WI38 (cell line): ENCODE measurements around the gene ALG2.

ENCODE experiments used
- H3K4me3 ChIP-seq: 2 replicates; pipeline ENCODE4 v1.5.1; 2011; ENCODE audit warnings: low read depth, mild to moderate bottlenecking, control low read depth, low read length
- TF ChIP-seq, protein P1 (sequence below): IDR thresholded peaks from 2 replicates; pipeline ENCODE4 v1.5.1; 2012; ENCODE audit warnings: low read depth, mild to moderate bottlenecking, control low read depth, low read length

The ALG2 gene

DNA sequence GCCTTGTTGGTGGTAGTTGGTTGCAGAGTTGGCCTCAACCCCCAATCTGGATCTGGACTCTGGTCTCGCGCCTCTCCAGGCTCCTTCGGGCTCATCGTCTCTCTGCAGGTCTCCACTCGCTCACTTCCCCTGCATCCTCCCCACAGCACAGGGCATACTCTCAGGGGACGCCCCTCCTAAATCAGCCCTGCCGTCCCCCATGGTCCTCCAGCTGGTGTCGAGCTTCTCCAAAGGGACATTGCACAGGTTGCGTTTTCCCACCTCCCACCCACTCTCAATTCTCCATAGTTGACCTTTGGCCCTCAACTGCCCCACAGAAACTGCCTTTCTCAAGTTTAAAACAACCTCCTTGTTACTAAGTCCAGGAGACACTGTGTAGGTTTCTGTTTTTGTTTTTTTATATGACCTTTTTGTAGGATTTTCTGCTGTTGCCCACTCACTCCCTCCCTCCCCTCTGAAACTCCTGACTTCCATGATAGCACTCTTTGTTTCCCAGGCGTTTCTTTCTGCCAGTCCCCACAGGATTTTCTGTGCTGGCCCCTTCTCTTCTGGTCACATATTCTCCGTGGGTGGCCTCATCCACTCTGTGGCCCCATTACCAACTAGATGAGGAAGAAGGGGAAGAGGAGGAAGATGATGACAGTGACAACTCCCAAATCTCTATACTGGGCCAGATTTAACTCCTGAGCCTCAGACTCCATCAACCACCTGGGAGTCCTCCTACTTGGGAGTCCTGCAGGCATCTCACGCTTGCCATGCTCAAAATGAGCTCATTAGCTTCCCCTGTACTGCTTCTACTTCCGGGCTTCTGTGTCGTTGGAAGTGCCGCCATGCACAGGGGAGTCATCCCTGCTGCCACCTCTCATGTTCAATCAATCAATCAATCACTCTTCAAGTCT is 50.3 kb downstream of the ALG2 start:
- H3K4me3 ChIP-seq: no peak overlapping the region

DNA sequence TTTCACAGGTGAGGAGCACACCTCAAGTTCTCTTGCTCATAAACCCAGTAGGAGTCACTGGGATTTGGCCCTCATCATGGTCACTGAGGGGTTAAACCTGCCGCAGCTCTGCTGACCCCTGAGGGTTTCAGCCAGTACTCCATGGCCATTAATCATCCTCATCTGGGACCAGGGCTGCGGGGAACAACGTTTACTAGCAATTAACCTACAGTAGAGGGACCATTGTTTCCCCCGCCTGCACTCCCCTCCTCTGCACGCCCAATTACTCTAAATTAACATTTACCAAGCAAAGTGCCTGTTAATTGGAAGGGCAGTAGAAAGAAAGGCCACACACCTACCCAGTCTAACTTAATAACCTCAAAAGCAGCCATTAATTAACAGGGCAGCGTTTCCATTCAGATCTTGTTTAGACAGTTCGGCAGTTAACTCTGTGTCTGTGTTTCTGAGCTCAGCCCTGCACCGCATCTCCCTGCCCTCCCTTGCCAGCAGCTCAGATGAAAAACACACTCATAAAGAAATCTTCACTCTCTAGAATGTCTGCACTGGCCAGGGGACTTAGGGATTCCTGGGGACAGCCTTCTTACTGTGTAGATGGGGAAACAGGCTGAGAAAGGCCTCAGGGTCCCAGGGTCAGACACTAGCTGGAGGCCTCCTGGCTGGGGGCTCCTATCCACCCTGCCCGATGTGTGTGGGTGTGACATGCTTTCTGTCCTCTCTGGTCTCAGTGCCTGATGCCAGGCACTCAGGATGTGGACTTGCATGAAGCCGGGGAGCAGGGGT is 51.6 kb downstream of the ALG2 start:
- H3K4me3 ChIP-seq: no peak overlapping the region
- TF ChIP-seq, protein P1, sequence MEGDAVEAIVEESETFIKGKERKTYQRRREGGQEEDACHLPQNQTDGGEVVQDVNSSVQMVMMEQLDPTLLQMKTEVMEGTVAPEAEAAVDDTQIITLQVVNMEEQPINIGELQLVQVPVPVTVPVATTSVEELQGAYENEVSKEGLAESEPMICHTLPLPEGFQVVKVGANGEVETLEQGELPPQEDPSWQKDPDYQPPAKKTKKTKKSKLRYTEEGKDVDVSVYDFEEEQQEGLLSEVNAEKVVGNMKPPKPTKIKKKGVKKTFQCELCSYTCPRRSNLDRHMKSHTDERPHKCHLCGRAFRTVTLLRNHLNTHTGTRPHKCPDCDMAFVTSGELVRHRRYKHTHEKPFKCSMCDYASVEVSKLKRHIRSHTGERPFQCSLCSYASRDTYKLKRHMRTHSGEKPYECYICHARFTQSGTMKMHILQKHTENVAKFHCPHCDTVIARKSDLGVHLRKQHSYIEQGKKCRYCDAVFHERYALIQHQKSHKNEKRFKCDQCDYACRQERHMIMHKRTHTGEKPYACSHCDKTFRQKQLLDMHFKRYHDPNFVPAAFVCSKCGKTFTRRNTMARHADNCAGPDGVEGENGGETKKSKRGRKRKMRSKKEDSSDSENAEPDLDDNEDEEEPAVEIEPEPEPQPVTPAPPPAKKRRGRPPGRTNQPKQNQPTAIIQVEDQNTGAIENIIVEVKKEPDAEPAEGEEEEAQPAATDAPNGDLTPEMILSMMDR: no peak

More for the DNA sequence above, 50.3 kb downstream of the ALG2 start:
- TF ChIP-seq, protein P1: no peak

DNA sequence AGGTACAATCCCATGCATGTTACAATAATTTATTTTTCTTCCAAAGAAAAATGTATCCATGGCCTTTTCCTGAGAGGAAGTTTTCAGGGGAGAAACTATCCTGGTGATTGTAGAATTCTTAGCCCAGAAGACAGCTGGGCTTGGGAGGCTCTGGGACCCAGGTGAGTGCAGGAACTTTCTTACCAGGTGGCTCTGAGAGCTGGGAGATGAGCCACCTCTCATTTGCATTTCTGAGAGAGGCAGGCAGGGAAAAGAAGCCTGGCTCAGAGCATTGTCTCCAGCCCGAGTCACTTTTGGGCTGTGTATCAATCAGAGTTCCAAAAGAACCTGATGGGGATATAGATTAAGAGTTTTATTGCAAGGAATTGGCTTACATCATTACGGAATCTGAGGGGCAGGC is 52.7 kb downstream of the ALG2 start:
- TF ChIP-seq, protein P1: no peak
- H3K4me3 ChIP-seq: no peak overlapping the region

DNA sequence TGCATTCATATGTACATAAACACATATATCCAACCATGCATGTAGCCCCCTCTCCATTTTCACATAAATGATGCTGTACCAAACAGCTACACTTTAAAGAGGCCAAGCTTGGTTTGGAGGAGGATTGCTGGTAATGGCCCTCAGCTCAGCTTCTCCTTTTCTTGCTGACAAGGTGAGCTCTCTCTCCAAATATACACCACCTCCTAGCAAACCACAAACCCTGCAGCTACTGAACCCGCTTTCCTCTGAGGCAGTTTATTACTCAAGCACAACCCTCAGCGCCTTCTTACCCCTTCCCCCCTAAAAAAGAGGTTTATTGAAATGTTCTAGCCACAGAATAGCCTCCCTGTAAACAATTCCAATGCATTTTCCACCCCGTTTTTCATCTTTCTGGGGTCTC is 54.0 kb downstream of the ALG2 start:
- TF ChIP-seq, protein P1: no peak
- no peak overlapping the region for H3K4me3 ChIP-seq

- no peak overlapping the region for H3K4me3 ChIP-seq
- TF ChIP-seq, protein P1: no peak
Observed at GRCh38 chr9:99167119-99167518, 54.6 kb downstream of the ALG2 start.
